Erythroblast (primary cell): Measurements from ENCODE around the gene AFDN.

ENCODE experiments used
- GATA1 ChIP-seq: IDR thresholded peaks from 2 replicates; pipeline ENCODE4 v1.6.1; 2011; ENCODE audit warnings: low read depth, mild to moderate bottlenecking, control low read depth, low read length, moderate library complexity
- POLR2A ChIP-seq: IDR thresholded peaks from 2 replicates; pipeline ENCODE4 v1.6.1; 2011; ENCODE audit warnings: mild to moderate bottlenecking, low read length

DNA sequence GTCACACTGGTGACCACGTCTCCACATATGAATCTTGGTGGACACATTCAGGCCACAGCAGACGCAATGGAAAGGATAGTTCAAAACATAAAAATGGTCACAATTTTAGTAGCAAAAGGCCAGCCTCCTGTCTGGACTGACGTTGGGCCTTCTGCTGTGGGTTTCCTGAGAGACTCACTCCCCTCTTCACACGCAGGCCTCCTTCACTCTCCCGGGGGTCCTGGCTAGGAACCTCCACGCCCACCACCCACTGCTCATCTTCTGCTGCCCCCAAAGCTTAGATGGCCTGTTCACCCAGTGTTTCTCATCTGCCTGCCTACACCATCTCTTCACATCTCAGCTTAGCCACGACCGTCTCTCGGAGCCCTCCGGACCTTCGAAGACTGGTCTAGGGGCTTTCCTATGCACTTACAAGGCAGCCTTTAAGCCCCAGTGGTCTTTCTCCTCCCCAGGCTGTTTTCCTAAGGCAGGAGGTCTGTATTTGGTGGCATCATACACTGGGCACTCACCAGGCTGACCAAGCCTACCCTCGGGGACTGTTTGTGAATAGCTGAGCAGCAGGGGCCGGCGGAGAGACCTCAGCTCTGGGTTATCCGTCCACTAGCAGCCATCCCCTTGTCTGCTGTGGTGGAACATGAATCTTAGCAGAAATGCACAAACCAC is 46.6 kb upstream of the AFDN start:
- TF ChIP-seq POLR2A (no peak), GATA1 (no peak)
